ENCODE data around the gene NDUFB7. TPM values are rescaled to one million over a fixed set of nuclear protein-coding genes. Genes with fewer than 3 reads are reported as not detected.

NDUFB7 gene
- polyA plus RNA-seq, 1 donor (not counting 4 experiments of a cell fraction or from before 2014, with no cell fraction given): 146 TPM

DNA sequence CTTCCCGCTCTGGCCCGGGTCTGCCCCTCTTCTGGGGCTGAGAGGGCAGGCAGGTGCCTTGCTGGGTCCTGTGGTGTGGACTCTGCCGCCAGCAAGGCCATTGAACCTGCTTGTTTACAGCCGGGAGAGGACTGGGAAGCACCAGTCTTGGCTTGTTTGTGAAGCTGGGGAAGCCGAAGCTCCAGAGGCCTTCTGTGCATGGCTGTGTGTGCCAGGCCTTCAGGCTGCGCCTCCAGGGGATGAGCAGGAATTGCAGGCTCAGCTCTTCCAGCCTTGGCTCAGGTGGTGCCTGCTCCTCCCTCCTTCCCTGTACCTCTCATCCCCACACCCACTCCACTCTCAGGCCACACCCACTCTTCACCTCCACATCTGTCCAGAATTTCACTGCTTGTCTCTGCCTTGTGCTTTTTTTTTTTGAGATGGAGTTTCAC lies 17.5 kb downstream of the NDUFB7 start:
- Histone ChIP-seq H3K27me3 (ENCODE audit: control insufficient read depth, extremely low read depth, insufficient read depth, low read length) (no peaks in the 10 kb centered on the region), H4K20me1 (ENCODE audit: control insufficient read depth, extremely low read depth, insufficient read depth, low read length) (peaks cover 8% of the 10 kb centered on the region), H3K9ac (ENCODE audit: control insufficient read depth, extremely low read depth, insufficient read depth, low read length) (peak overlapping the region; percentile 42), H3K9me3 (ENCODE audit: control insufficient read depth, low read depth, low read length) (no peaks in the 10 kb centered on the region), H3K4me3 (ENCODE audit: control insufficient read depth in 2 of 3, extremely low read depth in 1 of 3, insufficient read depth in 2 of 3, low read depth in 1 of 3, low read length in 3 of 3) (no peak overlapping the region), H3K36me3 (ENCODE audit: control insufficient read depth in 2 of 2, extremely low read depth in 1 of 2, insufficient read depth in 2 of 2, low read length in 2 of 2) (peaks cover 0 to 7% of the 10 kb centered on the region in 2 experiments), H2AFZ (ENCODE audit: control insufficient read depth, low read length) (no peak overlapping the region), H3K27ac (ENCODE audit: control insufficient read depth, insufficient read depth, low read length) (peak overlapping the region; percentile 33), H3K79me2 (ENCODE audit: control insufficient read depth, insufficient read depth, low read length) (peaks cover 42% of the 10 kb centered on the region), H3K4me2 (ENCODE audit: control insufficient read depth, extremely low read depth, insufficient read depth, low read depth, low read length) (peak overlapping the region; percentile 61), H3K4me1 (ENCODE audit: control insufficient read depth, extremely low read depth, insufficient read depth, low read length) (peaks cover 61% of the 10 kb centered on the region), H3K9me1 (ENCODE audit: control insufficient read depth, extremely low read depth, insufficient read depth, low read length) (no peaks in the 10 kb centered on the region)
- no peak for DNase-seq (ENCODE audit: low read depth, low spot score)
- FAIRE-seq: peak; percentile 84
- dilution Hi-C loops (cut with MboI; ENCODE audit: extremely low pct_ligation_motif_present, low sequenced_read_pairs): no loop called here
- no peak for TF ChIP-seq EZH2 (IDR thresholded peaks at IDR 0.05; ENCODE audit: low read length)
- TF ChIP-seq, protein P1, sequence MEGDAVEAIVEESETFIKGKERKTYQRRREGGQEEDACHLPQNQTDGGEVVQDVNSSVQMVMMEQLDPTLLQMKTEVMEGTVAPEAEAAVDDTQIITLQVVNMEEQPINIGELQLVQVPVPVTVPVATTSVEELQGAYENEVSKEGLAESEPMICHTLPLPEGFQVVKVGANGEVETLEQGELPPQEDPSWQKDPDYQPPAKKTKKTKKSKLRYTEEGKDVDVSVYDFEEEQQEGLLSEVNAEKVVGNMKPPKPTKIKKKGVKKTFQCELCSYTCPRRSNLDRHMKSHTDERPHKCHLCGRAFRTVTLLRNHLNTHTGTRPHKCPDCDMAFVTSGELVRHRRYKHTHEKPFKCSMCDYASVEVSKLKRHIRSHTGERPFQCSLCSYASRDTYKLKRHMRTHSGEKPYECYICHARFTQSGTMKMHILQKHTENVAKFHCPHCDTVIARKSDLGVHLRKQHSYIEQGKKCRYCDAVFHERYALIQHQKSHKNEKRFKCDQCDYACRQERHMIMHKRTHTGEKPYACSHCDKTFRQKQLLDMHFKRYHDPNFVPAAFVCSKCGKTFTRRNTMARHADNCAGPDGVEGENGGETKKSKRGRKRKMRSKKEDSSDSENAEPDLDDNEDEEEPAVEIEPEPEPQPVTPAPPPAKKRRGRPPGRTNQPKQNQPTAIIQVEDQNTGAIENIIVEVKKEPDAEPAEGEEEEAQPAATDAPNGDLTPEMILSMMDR (optimal IDR thresholded peaks at IDR 0.05 in 1 of 3, IDR thresholded peaks at IDR 0.05 in 1 of 3, conservative IDR thresholded peaks at IDR 0.05 in 1 of 3; ENCODE audit: extremely low read depth in 1 of 3, insufficient read depth in 2 of 3, low read length in 3 of 3): peak; percentile 8 to 34 (median 29)

DNA sequence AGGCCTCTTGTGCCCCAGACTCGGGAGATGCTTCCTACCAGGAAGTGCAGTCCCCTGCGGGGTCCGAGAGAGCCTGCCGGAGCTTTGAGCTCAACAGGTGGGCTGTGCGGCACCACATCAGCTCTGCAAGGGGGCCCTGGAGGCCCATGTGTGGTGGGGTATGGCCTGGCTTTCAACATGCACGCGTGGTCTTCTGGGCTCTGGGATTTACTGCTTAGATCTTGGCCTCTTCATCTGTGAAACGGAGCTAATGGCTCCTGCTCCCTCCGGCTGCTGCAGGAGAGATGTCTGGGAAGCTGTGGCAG lies 18.0 kb downstream of the NDUFB7 start:
- peak overlapping the region; percentile 33 for H3K27ac ChIP-seq (ENCODE audit: control insufficient read depth, insufficient read depth, low read length)
- no peak overlapping the region for H2AFZ ChIP-seq (ENCODE audit: control insufficient read depth, low read length)
- H3K9me1 ChIP-seq (ENCODE audit: control insufficient read depth, extremely low read depth, insufficient read depth, low read length): no peaks in the 10 kb centered on the region
- FAIRE-seq (no peak), DNase-seq (ENCODE audit: low read depth, low spot score) (no peak)
- no peaks in the 10 kb centered on the region for H3K9me3 ChIP-seq (ENCODE audit: control insufficient read depth, low read depth, low read length)
- dilution Hi-C loops (cut with MboI; ENCODE audit: extremely low pct_ligation_motif_present, low sequenced_read_pairs): no loop called here
- H3K79me2 ChIP-seq (ENCODE audit: control insufficient read depth, insufficient read depth, low read length): peaks cover 40% of the 10 kb centered on the region
- H3K27me3 ChIP-seq (ENCODE audit: control insufficient read depth, extremely low read depth, insufficient read depth, low read length): no peaks in the 10 kb centered on the region
- peak overlapping the region; percentile 61 for H3K4me2 ChIP-seq (ENCODE audit: control insufficient read depth, extremely low read depth, insufficient read depth, low read depth, low read length)
- H3K9ac ChIP-seq (ENCODE audit: control insufficient read depth, extremely low read depth, insufficient read depth, low read length): peak overlapping the region; percentile 42
- peaks cover 0 to 8% of the 10 kb centered on the region in 2 experiments for H3K36me3 ChIP-seq (ENCODE audit: control insufficient read depth in 2 of 2, extremely low read depth in 1 of 2, insufficient read depth in 2 of 2, low read length in 2 of 2)
- TF ChIP-seq EZH2 (IDR thresholded peaks at IDR 0.05; ENCODE audit: low read length): no peak
- TF ChIP-seq, protein P1 (optimal IDR thresholded peaks at IDR 0.05 in 1 of 3, IDR thresholded peaks at IDR 0.05 in 1 of 3, conservative IDR thresholded peaks at IDR 0.05 in 1 of 3; ENCODE audit: extremely low read depth in 1 of 3, insufficient read depth in 2 of 3, low read length in 3 of 3): no peak
- H3K4me3 ChIP-seq (ENCODE audit: control insufficient read depth in 2 of 3, extremely low read depth in 1 of 3, insufficient read depth in 2 of 3, low read depth in 1 of 3, low read length in 3 of 3): no peak overlapping the region
- H4K20me1 ChIP-seq (ENCODE audit: control insufficient read depth, extremely low read depth, insufficient read depth, low read length): peaks cover 8% of the 10 kb centered on the region
- H3K4me1 ChIP-seq (ENCODE audit: control insufficient read depth, extremely low read depth, insufficient read depth, low read length): peaks cover 61% of the 10 kb centered on the region

Data from keratinocyte (primary cell).